GM12875 (cell line): ENCODE measurements around the gene THOC5.
"Not testable (repeated sequence)": the region's sequence is repeated elsewhere in the genome, so short reads cannot be mapped to it uniquely, and the experiment has no call there.

Source experiments
- H3K4me3 ChIP-seq: one replicate; pipeline ENCODE4 v1.5.1; 2011; ENCODE audit warnings: low read depth, low read length, control low read depth
- CTCF ChIP-seq: IDR thresholded peaks from 2 replicates; pipeline ENCODE4 v1.5.1; 2011; ENCODE audit warnings: low read depth, mild to moderate bottlenecking, control low read depth, inconsistent platforms, low read length, moderate library complexity, borderline replicate concordance; ENCODE audit not compliant: insufficient read depth

THOC5 gene

GRCh38 chr22:29570456-29570855 is 16.9 kb upstream of the THOC5 start:
- no peak for TF ChIP-seq CTCF
- no peak overlapping the region for H3K4me3 ChIP-seq

- no peak for TF ChIP-seq CTCF
- H3K4me3 ChIP-seq: no peak overlapping the region
Observed at GRCh38 chr22:29569011-29569678, 15.6 kb upstream of the THOC5 start.

GRCh38 chr22:29567338-29567737 is 13.8 kb upstream of the THOC5 start:
- H3K4me3 ChIP-seq: no peak overlapping the region
- TF ChIP-seq CTCF: no peak

- not testable (repeated sequence) for H3K4me3 ChIP-seq
Observed at GRCh38 chr22:29566513-29566912, 13.0 kb upstream of the THOC5 start.

GRCh38 chr22:29563652-29564460 is 10.3 kb upstream of the THOC5 start:
- no peak overlapping the region for H3K4me3 ChIP-seq
- TF ChIP-seq CTCF: no peak

- no peak overlapping the region for H3K4me3 ChIP-seq
- no peak for TF ChIP-seq CTCF
Observed at GRCh38 chr22:29559853-29560252, 6.3 kb upstream of the THOC5 start.

- TF ChIP-seq CTCF: no peak
- H3K4me3 ChIP-seq: no peak overlapping the region
Observed at GRCh38 chr22:29559030-29559429, 5.5 kb upstream of the THOC5 start.
